Mesothelial cell of epicardium (in vitro differentiated cells): Measurements from ENCODE around the gene PARP16. TPM values are rescaled to one million over a fixed set of nuclear protein-coding genes. Genes with fewer than 3 reads are reported as not detected.

ENCODE experiments used
- DNase-seq, 2 experiments: peaks; one replicate each; pipeline ENCODE4 v3.0.0; 2021; ENCODE audit warnings: low spot score in 2 of 2; ENCODE audit not compliant: unreplicated experiment in 2 of 2
- H3K27ac Mint-ChIP-seq: 2 replicates; pipeline ENCODE4 v1.8.0; 2021; ENCODE audit warnings: mixed read lengths
- H3K27me3 Mint-ChIP-seq: 2 replicates; pipeline ENCODE4 v1.8.0; 2021; ENCODE audit warnings: low read depth, mixed read lengths
- H3K36me3 Mint-ChIP-seq: 2 replicates; pipeline ENCODE4 v1.8.0; 2021; ENCODE audit warnings: mixed read lengths
- H3K4me1 Mint-ChIP-seq: 2 replicates; pipeline ENCODE4 v1.8.0; 2021; ENCODE audit warnings: mixed read lengths
- H3K4me3 Mint-ChIP-seq: 2 replicates; pipeline ENCODE4 v1.8.0; 2021; ENCODE audit warnings: mild to moderate bottlenecking, moderate library complexity, mixed read lengths
- H3K9me3 Mint-ChIP-seq: 2 replicates; pipeline ENCODE4 v1.8.0; 2021; ENCODE audit warnings: mixed read lengths
- total RNA-seq: library from RNA; stranded (reverse); gene quantifications from 3 replicates; pipeline ENCODE4 v1.2.1, GENCODE V29; 2021
- TF ChIP-seq, protein P1 (sequence below): fragments of 200-600 bp; sonication (generic); IDR thresholded peaks from one replicate; pipeline ENCODE4 v1.5.0; 2021; ENCODE audit warnings: antibody characterized with exemption; ENCODE audit not compliant: unreplicated experiment

The PARP16 gene
- total RNA-seq, 1 donor from 2014 or later: 17.7 TPM

DNA sequence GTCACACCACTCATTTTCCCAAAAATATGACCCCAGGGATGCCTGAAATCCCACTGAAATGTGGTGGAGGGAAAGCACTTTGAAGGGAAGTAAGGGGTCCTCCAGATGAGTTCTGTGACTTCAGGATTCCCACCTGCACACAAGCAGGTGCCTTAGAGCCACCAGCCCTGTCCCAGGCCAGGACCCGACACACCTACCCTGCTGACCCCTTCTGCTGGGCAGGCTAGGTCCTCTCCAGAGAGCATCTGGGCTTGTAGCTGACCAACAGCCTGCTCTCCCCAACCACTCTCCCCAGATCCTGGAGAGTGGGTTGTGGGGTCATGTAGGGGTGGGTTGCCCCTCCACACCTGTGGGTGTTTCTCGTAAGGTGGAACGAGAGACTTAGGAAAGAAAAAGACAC, 60.5 kb downstream of the PARP16 start:
- Mint-ChIP-seq H3K4me1 (no peaks in the 10 kb centered on the region), H3K9me3 (no peaks in the 10 kb centered on the region), H3K27me3 (peaks cover 2% of the 10 kb centered on the region), H3K36me3 (no peaks in the 10 kb centered on the region), H3K4me3 (no peak overlapping the region), H3K27ac (no peak overlapping the region)
- TF ChIP-seq, protein P1, sequence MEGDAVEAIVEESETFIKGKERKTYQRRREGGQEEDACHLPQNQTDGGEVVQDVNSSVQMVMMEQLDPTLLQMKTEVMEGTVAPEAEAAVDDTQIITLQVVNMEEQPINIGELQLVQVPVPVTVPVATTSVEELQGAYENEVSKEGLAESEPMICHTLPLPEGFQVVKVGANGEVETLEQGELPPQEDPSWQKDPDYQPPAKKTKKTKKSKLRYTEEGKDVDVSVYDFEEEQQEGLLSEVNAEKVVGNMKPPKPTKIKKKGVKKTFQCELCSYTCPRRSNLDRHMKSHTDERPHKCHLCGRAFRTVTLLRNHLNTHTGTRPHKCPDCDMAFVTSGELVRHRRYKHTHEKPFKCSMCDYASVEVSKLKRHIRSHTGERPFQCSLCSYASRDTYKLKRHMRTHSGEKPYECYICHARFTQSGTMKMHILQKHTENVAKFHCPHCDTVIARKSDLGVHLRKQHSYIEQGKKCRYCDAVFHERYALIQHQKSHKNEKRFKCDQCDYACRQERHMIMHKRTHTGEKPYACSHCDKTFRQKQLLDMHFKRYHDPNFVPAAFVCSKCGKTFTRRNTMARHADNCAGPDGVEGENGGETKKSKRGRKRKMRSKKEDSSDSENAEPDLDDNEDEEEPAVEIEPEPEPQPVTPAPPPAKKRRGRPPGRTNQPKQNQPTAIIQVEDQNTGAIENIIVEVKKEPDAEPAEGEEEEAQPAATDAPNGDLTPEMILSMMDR: no peak
- DNase-seq: no peak

DNA sequence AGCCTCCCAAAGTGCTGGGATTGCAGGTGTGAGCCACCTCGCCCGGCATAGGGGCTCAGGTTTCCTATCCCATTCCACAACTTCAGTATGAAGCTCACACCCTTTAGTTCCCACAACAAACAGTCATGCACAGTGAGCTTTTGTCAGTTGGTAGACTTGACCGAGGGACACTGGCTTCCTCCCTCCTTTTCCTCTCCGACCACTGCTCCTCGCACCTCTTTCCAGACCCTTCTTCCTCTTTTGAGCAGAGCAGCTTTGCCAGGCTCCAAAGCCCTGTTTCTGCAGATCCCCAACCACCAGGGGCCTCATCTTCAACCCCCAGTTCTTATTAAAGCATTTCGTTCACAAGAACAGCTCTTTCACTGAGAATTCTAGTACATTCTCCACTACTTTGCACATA, 62.7 kb downstream of the PARP16 start:
- Mint-ChIP-seq H3K36me3 (no peaks in the 10 kb centered on the region), H3K27ac (no peak overlapping the region), H3K4me1 (no peaks in the 10 kb centered on the region), H3K27me3 (peaks cover 2% of the 10 kb centered on the region), H3K4me3 (no peak overlapping the region), H3K9me3 (no peaks in the 10 kb centered on the region)
- no peak for DNase-seq
- TF ChIP-seq, protein P1: no peak

DNA sequence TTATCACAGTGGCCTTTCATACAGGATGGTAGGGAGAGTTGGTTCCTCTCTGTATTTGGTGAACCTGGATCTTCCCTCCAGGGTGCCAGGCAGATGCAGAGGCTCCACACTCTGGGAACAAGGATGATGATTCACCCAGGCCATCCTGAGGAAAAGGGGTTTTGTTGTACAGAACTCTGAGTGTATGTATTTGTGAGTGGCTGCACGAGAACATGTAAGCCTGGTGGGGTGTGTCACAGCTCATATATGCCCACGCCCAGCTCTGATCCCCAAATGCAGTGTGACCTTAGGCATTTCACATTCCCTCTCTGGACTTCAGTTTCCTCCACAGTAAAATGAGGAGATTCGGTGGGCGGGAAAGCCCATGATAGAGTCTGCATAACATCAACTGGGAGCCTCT, 63.8 kb downstream of the PARP16 start:
- H3K36me3 Mint-ChIP-seq: no peaks in the 10 kb centered on the region
- peaks cover 2% of the 10 kb centered on the region for H3K27me3 Mint-ChIP-seq
- H3K27ac Mint-ChIP-seq: no peak overlapping the region
- H3K9me3 Mint-ChIP-seq: no peaks in the 10 kb centered on the region
- DNase-seq: no peak
- no peak overlapping the region for H3K4me3 Mint-ChIP-seq
- H3K4me1 Mint-ChIP-seq: no peaks in the 10 kb centered on the region
- TF ChIP-seq, protein P1: no peak

GRCh38 chr15:65221697-65222096, 65.0 kb downstream of the PARP16 start:
- DNase-seq: no peak
- no peaks in the 10 kb centered on the region for H3K36me3 Mint-ChIP-seq
- H3K9me3 Mint-ChIP-seq: no peaks in the 10 kb centered on the region
- peaks cover 2% of the 10 kb centered on the region for H3K27me3 Mint-ChIP-seq
- TF ChIP-seq, protein P1: no peak
- H3K4me3 Mint-ChIP-seq: no peak overlapping the region
- H3K27ac Mint-ChIP-seq: no peak overlapping the region
- no peaks in the 10 kb centered on the region for H3K4me1 Mint-ChIP-seq

- no peaks in the 10 kb centered on the region for H3K9me3 Mint-ChIP-seq
- H3K4me3 Mint-ChIP-seq: no peak overlapping the region
- no peaks in the 10 kb centered on the region for H3K36me3 Mint-ChIP-seq
- TF ChIP-seq, protein P1: no peak
- H3K27ac Mint-ChIP-seq: no peak overlapping the region
- peaks cover 2% of the 10 kb centered on the region for H3K27me3 Mint-ChIP-seq
- no peaks in the 10 kb centered on the region for H3K4me1 Mint-ChIP-seq
- no peak for DNase-seq
Observed at GRCh38 chr15:65219137-65219536, 67.5 kb downstream of the PARP16 start.
